NB4 (cell line): Measurements from ENCODE around the gene ATG4C.

Experiments
- POLR2A ChIP-seq: IDR thresholded peaks from 2 replicates; pipeline ENCODE4 v1.6.1; 2011; ENCODE audit warnings: mild to moderate bottlenecking; ENCODE audit not compliant: insufficient read length; ENCODE audit errors: extremely low read depth
- TF ChIP-seq, protein P1 (sequence below): IDR thresholded peaks from one replicate; pipeline ENCODE4 v1.5.1; 2012; ENCODE audit warnings: low read depth, low read length

DNA sequence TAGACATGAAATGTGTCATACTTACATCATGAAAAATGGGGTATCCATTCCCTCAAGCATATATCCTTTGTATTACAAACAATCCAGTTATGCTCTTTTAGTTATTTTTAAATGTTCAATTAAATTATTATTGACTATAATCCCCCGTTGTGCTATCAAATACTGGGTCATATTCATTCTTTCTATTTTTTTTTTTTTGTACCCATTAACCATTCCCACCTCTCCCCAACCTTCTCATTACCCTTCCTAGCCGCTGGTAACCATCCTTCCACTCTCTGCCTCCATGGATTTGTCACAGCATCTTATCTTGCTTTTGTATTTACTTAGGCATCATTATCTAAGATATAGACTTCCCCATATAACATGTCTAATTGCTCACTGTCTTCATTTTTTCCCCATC is 15.8 kb downstream of the ATG4C start:
- TF ChIP-seq, protein P1, sequence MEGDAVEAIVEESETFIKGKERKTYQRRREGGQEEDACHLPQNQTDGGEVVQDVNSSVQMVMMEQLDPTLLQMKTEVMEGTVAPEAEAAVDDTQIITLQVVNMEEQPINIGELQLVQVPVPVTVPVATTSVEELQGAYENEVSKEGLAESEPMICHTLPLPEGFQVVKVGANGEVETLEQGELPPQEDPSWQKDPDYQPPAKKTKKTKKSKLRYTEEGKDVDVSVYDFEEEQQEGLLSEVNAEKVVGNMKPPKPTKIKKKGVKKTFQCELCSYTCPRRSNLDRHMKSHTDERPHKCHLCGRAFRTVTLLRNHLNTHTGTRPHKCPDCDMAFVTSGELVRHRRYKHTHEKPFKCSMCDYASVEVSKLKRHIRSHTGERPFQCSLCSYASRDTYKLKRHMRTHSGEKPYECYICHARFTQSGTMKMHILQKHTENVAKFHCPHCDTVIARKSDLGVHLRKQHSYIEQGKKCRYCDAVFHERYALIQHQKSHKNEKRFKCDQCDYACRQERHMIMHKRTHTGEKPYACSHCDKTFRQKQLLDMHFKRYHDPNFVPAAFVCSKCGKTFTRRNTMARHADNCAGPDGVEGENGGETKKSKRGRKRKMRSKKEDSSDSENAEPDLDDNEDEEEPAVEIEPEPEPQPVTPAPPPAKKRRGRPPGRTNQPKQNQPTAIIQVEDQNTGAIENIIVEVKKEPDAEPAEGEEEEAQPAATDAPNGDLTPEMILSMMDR: no peak
- TF ChIP-seq POLR2A: no peak
